ENCODE measurements around the gene PAM. TPM values are rescaled to one million over a fixed set of nuclear protein-coding genes. Genes with fewer than 3 reads are reported as not detected.

The PAM gene
- total RNA-seq, 1 experiment from 2014 or later, result 190 TPM

- DNase-seq (ENCODE audit: low spot score), result peak; percentile 41
- H3K27me3 ChIP-seq (replicated peaks; ENCODE audit: insufficient read depth, low read depth, low read length, poor library complexity), result no peaks in the 10 kb centered on the region
- BruUV-seq (replicated peaks), result no TSS peak
- H3K27ac ChIP-seq (ENCODE audit: low read depth, low read length, poor library complexity, severe bottlenecking), result no peak overlapping the region
- peaks cover 22% of the 10 kb centered on the region for H3K4me1 ChIP-seq (ENCODE audit: insufficient read depth, low read length, poor library complexity, severe bottlenecking)
- intact Hi-C loops (cut with micrococcal nuclease; ENCODE audit: unreplicated experiment), result no loop called here
- H3K4me3 ChIP-seq (ENCODE audit: low read depth, low read length, poor library complexity, severe bottlenecking), result no peak overlapping the region
- TF ChIP-seq EZH2 (IDR thresholded peaks at IDR 0.05; ENCODE audit: borderline replicate concordance, low read depth, low read length, poor library complexity, severe bottlenecking), result no peak
- no peak for TF ChIP-seq CTCF (conservative IDR thresholded peaks at IDR 0.05; ENCODE audit: low read depth, low read length)
- POLR2A ChIA-PET (ENCODE audit: low non-redundant PET), result no interaction called here
- H3K9me3 ChIP-seq (ENCODE audit: low read depth, low read length, poor library complexity, severe bottlenecking), result no peaks in the 10 kb centered on the region
- CTCF ChIA-PET, result no interaction called here
- H3K36me3 ChIP-seq (ENCODE audit: insufficient read depth, low read length, poor library complexity, severe bottlenecking), result no peaks in the 10 kb centered on the region
These were observed 103.1 kb downstream of the PAM start for GRCh38 chr5:102858221-102858620.

- no peak overlapping the region for H3K4me3 ChIP-seq (ENCODE audit: low read depth, low read length, poor library complexity, severe bottlenecking)
- TF ChIP-seq CTCF (conservative IDR thresholded peaks at IDR 0.05; ENCODE audit: low read depth, low read length) (no peak), EZH2 (IDR thresholded peaks at IDR 0.05; ENCODE audit: borderline replicate concordance, low read depth, low read length, poor library complexity, severe bottlenecking) (no peak)
- H3K27me3 ChIP-seq (replicated peaks; ENCODE audit: insufficient read depth, low read depth, low read length, poor library complexity), result no peaks in the 10 kb centered on the region
- CTCF ChIA-PET, result no interaction called here
- POLR2A ChIA-PET (ENCODE audit: low non-redundant PET), result no interaction called here
- BruUV-seq (replicated peaks), result no TSS peak
- DNase-seq (ENCODE audit: low spot score), result no peak
- no peaks in the 10 kb centered on the region for H3K9me3 ChIP-seq (ENCODE audit: low read depth, low read length, poor library complexity, severe bottlenecking)
- intact Hi-C loops (cut with micrococcal nuclease; ENCODE audit: unreplicated experiment), result no loop called here
- no peak overlapping the region for H3K27ac ChIP-seq (ENCODE audit: low read depth, low read length, poor library complexity, severe bottlenecking)
- no peaks in the 10 kb centered on the region for H3K36me3 ChIP-seq (ENCODE audit: insufficient read depth, low read length, poor library complexity, severe bottlenecking)
- peaks cover 17% of the 10 kb centered on the region for H3K4me1 ChIP-seq (ENCODE audit: insufficient read depth, low read length, poor library complexity, severe bottlenecking)
These were observed 103.7 kb downstream of the PAM start for GRCh38 chr5:102858808-102859207.

- no peaks in the 10 kb centered on the region for H3K9me3 ChIP-seq (ENCODE audit: low read depth, low read length, poor library complexity, severe bottlenecking)
- POLR2A ChIA-PET (ENCODE audit: low non-redundant PET), result interaction anchor here (0.5 kb wide), 1 partner anchor 17 kb away, joined by 3 read pairs; no protein-coding TSS in a partner anchor
- intact Hi-C loops (cut with micrococcal nuclease; ENCODE audit: unreplicated experiment), result no loop called here
These were observed 104.9 kb downstream of the PAM start for GRCh38 chr5:102860035-102860434.

More at GRCh38 chr5:102860035-102860434, 104.9 kb downstream of the PAM start:
- Histone ChIP-seq H3K4me1 (ENCODE audit: insufficient read depth, low read length, poor library complexity, severe bottlenecking) (peaks cover 21% of the 10 kb centered on the region), H3K27ac (ENCODE audit: low read depth, low read length, poor library complexity, severe bottlenecking) (no peak overlapping the region), H3K36me3 (ENCODE audit: insufficient read depth, low read length, poor library complexity, severe bottlenecking) (no peaks in the 10 kb centered on the region), H3K27me3 (replicated peaks; ENCODE audit: insufficient read depth, low read depth, low read length, poor library complexity) (no peaks in the 10 kb centered on the region), H3K4me3 (ENCODE audit: low read depth, low read length, poor library complexity, severe bottlenecking) (no peak overlapping the region)
- no peak for DNase-seq (ENCODE audit: low spot score)
- CTCF ChIA-PET, result no interaction called here
- BruUV-seq (replicated peaks), result no TSS peak
- no peak for TF ChIP-seq CTCF (conservative IDR thresholded peaks at IDR 0.05; ENCODE audit: low read depth, low read length)
- no peak for TF ChIP-seq EZH2 (IDR thresholded peaks at IDR 0.05; ENCODE audit: borderline replicate concordance, low read depth, low read length, poor library complexity, severe bottlenecking)

All from A673 (cell line).